CD4-positive, alpha-beta T cell treated with Interleukin-21 for 1 hour (primary cell): ENCODE data around the gene ATR.
"Not testable (repeated sequence)": the region's sequence is repeated elsewhere in the genome, so short reads cannot be mapped to it uniquely, and the experiment has no call there.

Source experiments
- DNase-seq: peaks from one replicate; pipeline ENCODE4 v3.0.0-alpha.2; 2020

Gene ATR

GRCh38 chr3:142592268-142592667, 13.7 kb upstream of the ATR start:
- DNase-seq, result not testable (repeated sequence)

- DNase-seq, result no peak
Observed at GRCh38 chr3:142588703-142589102, 10.2 kb upstream of the ATR start.

- peak; percentile 58 for DNase-seq
Observed at GRCh38 chr3:142586803-142587406, 8.4 kb upstream of the ATR start.

- not testable (repeated sequence) for DNase-seq
Observed at GRCh38 chr3:142581070-142581469, 2.5 kb upstream of the ATR start.

- DNase-seq, result no peak
Observed at GRCh38 chr3:142580061-142580423, 1.5 kb upstream of the ATR start.

GRCh38 chr3:142577696-142578328, 721 bp downstream of the ATR start:
- DNase-seq, result peak; percentile 45

GRCh38 chr3:142576792-142577191, 1.7 kb downstream of the ATR start:
- DNase-seq, result no peak

- no peak for DNase-seq
Observed at GRCh38 chr3:142574665-142575064, 3.9 kb downstream of the ATR start.

- not testable (repeated sequence) for DNase-seq
Observed at GRCh38 chr3:142574223-142574622, 4.3 kb downstream of the ATR start.

- DNase-seq, result not testable (repeated sequence)
Observed at GRCh38 chr3:142569422-142569821, 9.1 kb downstream of the ATR start.

- no peak for DNase-seq
Observed at GRCh38 chr3:142568393-142569017, 10.0 kb downstream of the ATR start.

GRCh38 chr3:142566096-142566495, 12.4 kb downstream of the ATR start:
- DNase-seq, result no peak

- no peak for DNase-seq
Observed at GRCh38 chr3:142563496-142563997, 15.0 kb downstream of the ATR start.

- DNase-seq, result no peak
Observed at GRCh38 chr3:142560118-142560517, 18.4 kb downstream of the ATR start.

GRCh38 chr3:142553741-142554140, 24.8 kb downstream of the ATR start:
- DNase-seq, result no peak

GRCh38 chr3:142552579-142552978, 26.0 kb downstream of the ATR start:
- DNase-seq, result not testable (repeated sequence)

- DNase-seq, result no peak
Observed at GRCh38 chr3:142549986-142550385, 28.5 kb downstream of the ATR start.

GRCh38 chr3:142543307-142543706, 35.2 kb downstream of the ATR start:
- DNase-seq, result no peak

- no peak for DNase-seq
Observed at GRCh38 chr3:142542054-142542453, 36.5 kb downstream of the ATR start.

- no peak for DNase-seq
Observed at GRCh38 chr3:142536519-142536918, 42.0 kb downstream of the ATR start.

GRCh38 chr3:142534543-142534942, 44.0 kb downstream of the ATR start:
- no peak for DNase-seq

GRCh38 chr3:142530296-142530695, 48.2 kb downstream of the ATR start:
- no peak for DNase-seq

GRCh38 chr3:142523921-142524566, 54.5 kb downstream of the ATR start:
- no peak for DNase-seq

- DNase-seq, result peak; percentile 7
Observed at GRCh38 chr3:142509079-142509478, 69.5 kb downstream of the ATR start.
